HG03354 (cell line): ENCODE data around the gene MTNR1A.

Source experiments
- ATAC-seq: cut with Tn5 transposase; IDR thresholded peaks from one replicate; pipeline ENCODE4 v1.9.1; 2021; ENCODE audit warnings: mild to moderate bottlenecking; ENCODE audit not compliant: unreplicated experiment, poor library complexity, severe bottlenecking

The MTNR1A gene

GRCh38 chr4:186500721-186501304, 54.6 kb downstream of the MTNR1A start:
- no peak for ATAC-seq

GRCh38 chr4:186499467-186499866, 55.9 kb downstream of the MTNR1A start:
- ATAC-seq, result no peak

GRCh38 chr4:186497043-186497442, 58.3 kb downstream of the MTNR1A start:
- no peak for ATAC-seq

GRCh38 chr4:186494496-186494895, 60.9 kb downstream of the MTNR1A start:
- ATAC-seq, result no peak

- no peak for ATAC-seq
Measured at GRCh38 chr4:186487726-186488125, 67.6 kb downstream of the MTNR1A start.

- no peak for ATAC-seq
Measured at GRCh38 chr4:186486172-186486571, 69.2 kb downstream of the MTNR1A start.

- ATAC-seq, result no peak
Measured at GRCh38 chr4:186485561-186486062, 69.8 kb downstream of the MTNR1A start.

GRCh38 chr4:186485150-186485549, 70.2 kb downstream of the MTNR1A start:
- no peak for ATAC-seq

- ATAC-seq, result no peak
Measured at GRCh38 chr4:186483656-186484055, 71.7 kb downstream of the MTNR1A start.
